ENCODE data around the gene ENDOG. TPM values are rescaled to one million over a fixed set of nuclear protein-coding genes. Genes with fewer than 3 reads are reported as not detected.
"Not testable (repeated sequence)": the region's sequence is repeated elsewhere in the genome, so short reads cannot be mapped to it uniquely, and the experiment has no call there.

ENDOG gene
- total RNA-seq, 2 donors from 2014 or later: 29.9 to 87.2 TPM

GRCh38 chr9:128841694-128842492, 23.6 kb downstream of the ENDOG start:
- WGBS: 78% methylated on average over 12 of the region's 12 CpGs
- H3K36me3 ChIP-seq: no peaks in the 10 kb centered on the region
- no peak for DNase-seq (ENCODE audit: low spot score)
- H3K4me3 ChIP-seq: no peak overlapping the region
- intact Hi-C loops (cut with DNase I): no loop called here
- no peak overlapping the region for H3K27ac ChIP-seq
- no peaks in the 10 kb centered on the region for H3K4me1 ChIP-seq (replicated peaks)
- no peak for TF ChIP-seq CTCF (IDR thresholded peaks at IDR 0.05)
- TF ChIP-seq POLR2A (IDR thresholded peaks at IDR 0.05): no peak
- no peak for TF ChIP-seq POLR2AphosphoS5 (IDR thresholded peaks at IDR 0.05)
- H3K27me3 ChIP-seq (replicated peaks; ENCODE audit: insufficient read depth): no peaks in the 10 kb centered on the region
- H3K9me3 ChIP-seq: no peaks in the 10 kb centered on the region

- intact Hi-C loops (cut with DNase I); H3K4me3 ChIP-seq; H3K36me3 ChIP-seq; H3K27ac ChIP-seq; H3K4me1 ChIP-seq (replicated peaks); H3K27me3 ChIP-seq (replicated peaks; ENCODE audit: insufficient read depth); H3K9me3 ChIP-seq; DNase-seq (ENCODE audit: low spot score): not testable (repeated sequence)
- 99% methylated on average over 7 of the region's 7 CpGs for WGBS
These were observed 24.9 kb downstream of the ENDOG start for GRCh38 chr9:128843171-128843570.

GRCh38 chr9:128845186-128845931, 27.1 kb downstream of the ENDOG start:
- no peaks in the 10 kb centered on the region for H3K9me3 ChIP-seq
- H3K4me1 ChIP-seq (replicated peaks): no peaks in the 10 kb centered on the region
- no peaks in the 10 kb centered on the region for H3K27me3 ChIP-seq (replicated peaks; ENCODE audit: insufficient read depth)

GRCh38 chr9:128846680-128847030, 28.4 kb downstream of the ENDOG start:
- H3K9me3 ChIP-seq: no peaks in the 10 kb centered on the region
- intact Hi-C loops (cut with DNase I): no loop called here
- H3K27ac ChIP-seq: no peak overlapping the region
- H3K4me3 ChIP-seq: no peak overlapping the region
- TF ChIP-seq CTCF (IDR thresholded peaks at IDR 0.05) (no peak), POLR2AphosphoS5 (IDR thresholded peaks at IDR 0.05) (no peak), POLR2A (IDR thresholded peaks at IDR 0.05) (no peak)
- no peaks in the 10 kb centered on the region for H3K4me1 ChIP-seq (replicated peaks)
- DNase-seq (ENCODE audit: low spot score): no peak
- H3K36me3 ChIP-seq: no peaks in the 10 kb centered on the region
- no peaks in the 10 kb centered on the region for H3K27me3 ChIP-seq (replicated peaks; ENCODE audit: insufficient read depth)
- 94% methylated on average over 3 of the region's 3 CpGs for WGBS

More at GRCh38 chr9:128845186-128845931, 27.1 kb downstream of the ENDOG start:
- 43% methylated on average over 13 of the region's 13 CpGs for WGBS
- intact Hi-C loops (cut with DNase I): no loop called here
- peak; percentile 62 for DNase-seq (ENCODE audit: low spot score)
- peak overlapping the region; percentile 53 to 59 for H3K27ac ChIP-seq
- H3K36me3 ChIP-seq: no peaks in the 10 kb centered on the region
- H3K4me3 ChIP-seq: no peak overlapping the region
- TF ChIP-seq POLR2AphosphoS5 (IDR thresholded peaks at IDR 0.05): peak; percentile 17
- no peak for TF ChIP-seq POLR2A (IDR thresholded peaks at IDR 0.05)
- peak in 2 of 4 experiments; percentile 21 to 22 for TF ChIP-seq CTCF (IDR thresholded peaks at IDR 0.05)

- Histone ChIP-seq H3K4me1 (replicated peaks) (no peaks in the 10 kb centered on the region), H3K9me3 (no peaks in the 10 kb centered on the region), H3K4me3 (no peak overlapping the region), H3K27ac (no peak overlapping the region), H3K27me3 (replicated peaks; ENCODE audit: insufficient read depth) (no peaks in the 10 kb centered on the region), H3K36me3 (no peaks in the 10 kb centered on the region)
- DNase-seq (ENCODE audit: low spot score): no peak
- TF ChIP-seq POLR2A (IDR thresholded peaks at IDR 0.05): no peak
- no peak for TF ChIP-seq CTCF (IDR thresholded peaks at IDR 0.05)
- TF ChIP-seq POLR2AphosphoS5 (IDR thresholded peaks at IDR 0.05): no peak
- intact Hi-C loops (cut with DNase I): no loop called here
- WGBS: 100% methylated on average over 1 of the region's 1 CpG
These were observed 29.5 kb downstream of the ENDOG start for GRCh38 chr9:128847803-128848202.

- intact Hi-C loops (cut with DNase I); DNase-seq (ENCODE audit: low spot score); H3K4me3 ChIP-seq; H3K4me1 ChIP-seq (replicated peaks); H3K9me3 ChIP-seq; H3K27me3 ChIP-seq (replicated peaks; ENCODE audit: insufficient read depth); H3K36me3 ChIP-seq; H3K27ac ChIP-seq: not testable (repeated sequence)
- WGBS: 93% methylated on average over 10 of the region's 10 CpGs
These were observed 32.7 kb downstream of the ENDOG start for GRCh38 chr9:128851024-128851423.
